Erythroblast (primary cell): ENCODE measurements around the gene RHOBTB3.

Experiments
- GATA1 ChIP-seq: IDR thresholded peaks from 2 replicates; pipeline ENCODE4 v1.6.1; 2011; ENCODE audit warnings: low read depth, mild to moderate bottlenecking, control low read depth, low read length, moderate library complexity
- POLR2A ChIP-seq: IDR thresholded peaks from 2 replicates; pipeline ENCODE4 v1.6.1; 2011; ENCODE audit warnings: mild to moderate bottlenecking, low read length

GRCh38 chr5:95725937-95726810, 5.0 kb upstream of the RHOBTB3 start:
- TF ChIP-seq POLR2A: peak; percentile 15
- TF ChIP-seq GATA1: no peak
